HK-2 (cell line): Measurements from ENCODE around the gene SFT2D2.

Experiments
- DNase-seq: peaks from one replicate; pipeline ENCODE4 v3.0.0-alpha.2; 2018; ENCODE audit not compliant: unreplicated experiment

Gene SFT2D2

DNA sequence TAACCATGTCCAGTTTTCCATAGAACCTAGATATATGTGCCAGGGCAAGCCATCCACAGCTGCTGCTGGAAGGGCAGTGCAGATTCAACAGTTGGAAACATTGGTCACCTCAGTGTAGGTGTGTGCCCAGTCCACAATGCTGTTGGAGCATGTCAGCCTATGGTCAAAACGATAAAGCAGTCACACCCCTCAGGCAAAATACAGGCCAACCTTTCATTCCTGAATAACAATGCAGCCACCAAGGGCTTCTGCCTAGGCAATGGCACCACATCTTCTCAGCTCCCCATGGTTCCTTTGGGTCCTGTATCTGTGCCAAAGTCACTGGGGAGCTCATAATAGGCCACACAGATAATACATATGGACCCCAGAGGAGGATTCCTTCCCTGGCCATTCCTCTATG, 39.8 kb downstream of the SFT2D2 start:
- DNase-seq, result no peak

DNA sequence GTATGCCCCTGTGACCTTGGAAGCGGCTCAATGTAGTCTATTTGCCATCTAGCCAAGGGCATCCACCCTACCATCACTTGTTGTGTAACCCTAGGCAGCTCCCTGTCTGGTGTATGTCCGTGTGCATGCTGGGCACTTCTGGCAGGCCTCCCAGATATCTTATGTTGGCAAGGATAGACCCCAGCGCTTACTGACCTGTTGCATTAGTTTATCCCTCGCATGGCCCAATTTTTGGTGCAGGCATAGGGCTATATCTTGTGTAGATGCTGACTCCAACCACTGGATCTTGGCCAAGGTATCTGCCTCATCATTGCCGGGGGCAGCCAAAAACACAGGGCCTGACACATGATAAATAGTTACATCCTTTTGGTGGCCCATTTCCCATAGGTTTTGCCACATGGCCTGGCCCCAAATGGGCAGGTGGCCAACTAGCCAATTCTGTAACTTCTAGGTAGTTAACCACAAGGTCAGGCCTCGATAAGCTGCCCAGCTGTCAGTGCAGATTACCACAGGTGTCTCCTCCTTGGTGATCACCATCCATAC, 40.9 kb downstream of the SFT2D2 start:
- no peak for DNase-seq

DNA sequence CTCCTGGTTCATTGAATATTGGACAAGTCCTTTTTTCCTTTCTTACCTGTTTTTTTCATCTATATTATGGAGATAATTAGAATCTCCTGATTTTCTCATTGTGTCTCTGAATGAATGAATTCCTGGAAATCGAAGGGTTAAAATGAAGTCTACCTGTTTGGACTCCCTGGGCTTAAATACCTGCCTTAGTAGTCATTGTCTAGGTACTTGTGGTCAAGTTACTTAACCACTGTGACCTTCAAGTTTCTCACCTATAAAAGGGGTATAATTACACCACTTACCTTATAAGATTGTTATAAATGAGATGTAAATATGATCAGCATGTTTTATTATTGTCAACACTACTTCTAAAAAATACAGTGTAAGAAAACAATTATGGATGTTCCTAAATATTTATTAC, 45.8 kb downstream of the SFT2D2 start:
- no peak for DNase-seq

DNA sequence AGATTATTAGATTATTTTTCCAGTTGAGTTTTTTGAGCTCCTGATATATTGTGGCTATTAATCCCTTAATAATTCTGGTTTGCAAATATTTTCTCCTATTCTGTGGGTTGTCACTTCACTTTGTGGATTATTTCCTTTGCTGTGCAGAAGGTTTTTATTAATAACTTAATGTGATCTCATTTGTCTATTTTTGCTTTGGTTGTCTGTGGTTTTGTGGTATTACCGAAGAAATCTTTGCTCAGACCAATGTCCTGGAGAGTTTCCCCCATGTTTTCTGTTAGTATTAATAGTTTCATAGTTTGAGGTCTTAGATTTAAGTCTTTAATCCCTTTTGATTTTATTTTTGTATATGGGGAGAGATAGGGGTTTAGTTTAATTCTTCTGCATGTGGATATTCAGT, 47.8 kb downstream of the SFT2D2 start:
- DNase-seq, result no peak

DNA sequence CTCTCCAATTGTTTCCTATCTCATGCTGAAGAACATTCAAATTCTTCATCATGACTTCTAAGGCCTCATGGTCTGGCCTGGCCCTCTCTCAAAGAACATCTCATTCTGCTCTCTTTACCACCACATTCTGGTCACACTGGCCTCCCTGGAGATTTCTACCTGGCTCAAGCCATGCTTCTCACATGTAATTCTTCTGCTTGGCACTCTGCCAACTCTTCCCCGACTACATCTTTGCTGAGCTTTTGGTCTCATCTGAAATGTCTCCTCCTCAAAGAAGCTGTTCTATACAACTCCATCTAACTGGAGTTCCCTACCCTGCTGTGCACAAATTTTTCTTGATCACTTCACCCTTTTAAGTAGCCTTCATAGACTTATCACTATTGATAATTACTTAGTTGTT, 53.4 kb downstream of the SFT2D2 start:
- DNase-seq, result no peak

DNA sequence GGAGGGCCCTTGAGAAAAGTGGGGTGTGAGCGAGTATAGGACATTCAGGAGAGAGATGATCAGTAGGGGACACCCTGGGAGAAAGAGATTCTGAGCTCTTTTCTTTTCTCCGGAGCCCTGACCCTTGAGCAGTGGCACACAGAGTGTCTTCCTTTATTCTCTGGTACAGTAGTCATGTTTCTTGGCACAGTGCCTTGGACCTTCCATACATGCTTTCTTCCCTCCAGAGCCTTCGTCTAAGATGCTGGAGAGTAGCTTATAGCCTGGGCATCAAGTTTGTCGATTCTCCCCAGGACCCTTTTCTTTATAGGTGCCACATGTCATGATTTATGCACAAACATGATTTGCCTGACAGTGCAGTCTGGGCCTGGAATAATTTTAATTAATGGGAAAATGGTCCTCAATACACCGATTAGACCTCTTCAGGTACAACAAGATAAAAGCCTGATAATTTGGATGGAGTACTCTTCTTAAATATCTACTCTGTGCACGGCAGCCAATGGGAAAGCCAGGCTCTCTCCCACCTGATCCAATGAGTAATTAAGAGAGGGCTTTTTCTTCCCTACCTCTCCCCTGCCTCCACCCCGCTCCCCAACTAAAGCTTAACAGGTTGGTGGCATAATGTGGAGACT, 54.6 kb downstream of the SFT2D2 start, which contains the start of gene TBX19:
Gene TBX19 (plus strand): TSS at position 582 of the 632 bp plus-strand sequence. CDS start 214 bp downstream, outside the sequence.
- DNase-seq, result no peak

DNA sequence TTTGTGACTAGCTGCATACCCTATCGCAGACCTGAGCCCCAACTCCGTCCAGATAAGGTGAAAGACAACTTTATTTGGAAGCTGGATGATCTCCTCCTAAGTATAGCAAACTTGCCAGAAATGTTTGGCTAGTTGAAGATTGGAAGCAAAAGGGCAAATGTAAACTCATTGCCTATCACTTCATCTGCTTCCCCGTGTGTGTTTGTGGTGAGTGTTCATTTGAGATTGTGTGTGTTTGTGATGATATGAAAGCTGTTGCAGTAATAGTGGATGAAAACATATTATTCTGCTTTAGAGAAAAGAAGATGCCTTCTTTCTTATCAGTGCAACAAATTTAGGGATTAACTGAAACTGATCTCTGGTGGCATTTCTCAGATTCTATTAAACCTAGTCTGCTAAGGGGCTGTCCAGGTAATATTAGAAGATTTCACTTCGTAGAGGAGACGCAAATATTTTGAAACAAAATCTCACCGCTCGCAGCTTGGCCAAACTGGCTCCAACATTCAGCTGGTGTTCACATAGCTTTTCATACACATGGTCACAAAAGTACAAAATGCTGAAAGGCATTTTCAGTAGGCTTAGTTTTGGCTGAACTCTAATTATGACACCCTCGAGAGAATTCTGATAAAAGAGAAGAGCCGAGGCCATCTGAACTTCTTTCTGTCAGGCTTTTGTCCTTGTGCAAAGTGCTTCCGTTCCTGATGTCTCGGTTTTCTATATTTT, 56.0 kb downstream of the SFT2D2 start:
- no peak for DNase-seq

DNA sequence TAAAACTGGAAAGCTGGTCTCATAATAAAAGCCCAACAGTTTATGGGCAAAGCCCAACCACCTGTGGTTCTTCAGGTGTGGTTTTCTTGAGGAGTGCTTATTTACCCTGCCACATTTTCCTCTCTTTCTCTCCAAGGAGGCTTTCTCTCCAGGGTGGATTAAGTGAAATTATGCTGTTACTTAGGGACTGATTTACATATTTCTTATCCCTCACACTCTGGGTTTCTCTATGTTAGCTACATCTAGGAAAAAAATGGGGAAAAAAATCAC, 59.7 kb downstream of the SFT2D2 start:
- DNase-seq, result no peak

DNA sequence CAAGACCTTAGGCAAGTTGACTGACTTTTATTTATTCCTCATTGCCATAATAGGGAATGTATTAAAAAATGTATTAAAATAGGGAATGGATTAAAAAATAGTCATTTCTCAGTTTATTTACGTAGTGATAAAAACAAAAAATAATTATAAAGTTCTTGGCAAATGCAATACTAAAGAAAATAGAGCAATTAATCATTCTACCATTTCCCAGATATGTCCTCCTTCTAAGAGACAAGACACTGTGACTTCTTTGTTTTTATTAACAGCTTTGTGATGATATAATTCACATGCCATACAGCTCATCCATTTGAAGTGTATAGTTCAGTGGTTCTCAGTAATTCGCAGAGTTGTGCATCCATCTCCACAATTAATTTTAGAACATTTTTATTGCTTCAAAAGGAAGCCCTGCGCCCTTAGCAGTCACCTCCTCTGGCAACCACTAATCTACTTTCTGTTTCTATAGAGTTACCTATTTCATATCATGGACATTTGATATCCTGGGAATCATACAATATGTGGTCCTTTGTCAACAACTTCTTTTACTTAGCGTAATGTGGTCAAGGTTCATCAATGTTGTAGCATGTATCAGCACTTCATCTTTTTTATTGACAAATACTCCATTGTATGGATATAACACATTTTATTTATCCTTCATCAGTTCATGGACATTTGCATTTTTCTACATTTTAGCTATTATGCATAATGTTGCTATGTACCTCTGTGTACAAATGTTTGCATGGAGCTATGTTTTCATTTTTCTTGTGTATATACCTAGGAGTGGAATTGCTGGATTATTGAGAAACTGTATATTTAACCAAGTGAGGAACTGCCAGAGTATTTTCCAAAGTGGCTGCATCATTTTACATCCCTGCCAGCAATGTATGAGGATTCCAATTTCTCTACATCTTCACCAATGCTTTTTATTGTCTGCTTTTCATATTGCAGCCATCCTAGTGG, 60.4 kb downstream of the SFT2D2 start:
- DNase-seq, result no peak

DNA sequence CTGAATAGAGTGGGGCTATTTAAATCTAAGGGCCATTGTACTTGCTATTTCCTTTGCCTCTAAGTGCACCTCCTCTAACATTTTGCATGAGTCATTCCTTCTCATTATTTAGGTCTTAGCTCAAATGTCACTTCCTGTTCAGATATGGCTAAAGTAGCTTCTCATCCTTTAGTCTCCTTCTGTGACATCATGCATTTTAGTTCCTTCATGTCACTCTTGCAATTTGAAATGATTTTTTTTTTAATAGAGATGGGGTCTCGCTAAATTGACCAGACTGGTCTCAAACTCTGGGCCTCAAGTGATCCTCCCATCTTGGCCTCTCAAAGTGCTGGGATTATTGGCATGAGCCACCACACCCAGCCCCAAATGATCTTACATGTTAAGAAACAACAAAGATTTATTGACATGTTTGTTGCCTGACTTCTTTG, 61.4 kb downstream of the SFT2D2 start:
- DNase-seq, result no peak

DNA sequence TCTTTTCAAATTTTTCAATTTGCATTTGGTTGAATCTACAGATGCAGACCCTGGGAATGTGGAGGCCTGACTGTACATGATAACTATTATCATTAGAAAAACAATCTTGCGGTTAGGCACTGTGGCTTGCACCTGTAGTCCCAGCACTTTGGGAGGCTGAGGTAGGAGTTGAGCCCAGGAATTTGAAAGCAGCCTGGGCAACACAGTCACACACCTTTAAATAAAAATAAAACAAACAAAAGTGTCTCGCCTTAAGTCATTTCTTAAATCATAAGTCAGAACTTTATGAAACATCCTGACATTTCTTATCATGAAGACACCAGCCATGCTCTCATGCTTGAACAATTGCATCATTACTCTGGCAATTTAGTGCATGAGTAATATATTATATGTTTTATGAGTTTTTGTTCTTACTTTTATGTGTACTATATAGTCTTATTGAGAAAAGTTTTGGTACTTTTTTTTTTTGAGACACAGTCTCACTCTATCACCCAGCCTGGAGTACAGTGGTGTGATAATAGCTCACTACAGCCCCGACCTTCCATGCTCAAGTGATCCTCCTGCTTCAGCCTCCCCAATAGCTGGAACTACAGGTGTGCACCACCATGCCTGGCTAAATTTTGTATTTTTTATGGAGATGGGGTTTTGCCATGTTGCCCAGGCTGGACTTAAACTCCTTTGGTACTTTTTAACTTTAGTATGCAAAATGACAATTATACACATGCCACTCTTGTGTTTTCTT, 62.7 kb downstream of the SFT2D2 start:
- no peak for DNase-seq

DNA sequence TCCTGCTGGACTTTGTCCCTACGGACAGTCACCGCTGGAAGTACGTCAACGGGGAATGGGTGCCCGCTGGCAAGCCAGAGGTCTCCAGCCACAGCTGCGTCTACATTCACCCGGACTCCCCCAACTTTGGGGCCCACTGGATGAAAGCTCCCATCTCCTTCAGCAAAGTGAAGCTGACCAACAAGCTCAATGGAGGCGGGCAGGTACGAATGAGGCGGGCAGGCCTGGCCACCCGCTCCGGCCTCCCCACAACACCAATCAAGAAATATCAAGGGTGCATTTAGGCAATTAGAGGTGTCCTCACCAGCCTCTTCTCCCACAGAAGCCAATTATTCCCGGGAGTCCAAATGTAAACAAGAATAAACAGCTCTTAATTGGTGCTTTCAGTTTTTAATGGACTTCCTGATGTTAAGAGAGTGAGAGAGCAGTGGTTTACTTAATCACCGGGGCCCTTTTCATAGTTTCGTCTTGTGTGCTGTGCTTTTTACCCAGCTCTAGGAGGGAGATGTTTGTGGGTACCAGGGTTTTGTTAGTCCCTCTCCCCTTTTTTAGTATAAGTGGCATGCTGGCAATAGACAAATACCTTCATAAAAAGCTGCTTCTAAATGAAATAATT, 65.5 kb downstream of the SFT2D2 start:
- no peak for DNase-seq

DNA sequence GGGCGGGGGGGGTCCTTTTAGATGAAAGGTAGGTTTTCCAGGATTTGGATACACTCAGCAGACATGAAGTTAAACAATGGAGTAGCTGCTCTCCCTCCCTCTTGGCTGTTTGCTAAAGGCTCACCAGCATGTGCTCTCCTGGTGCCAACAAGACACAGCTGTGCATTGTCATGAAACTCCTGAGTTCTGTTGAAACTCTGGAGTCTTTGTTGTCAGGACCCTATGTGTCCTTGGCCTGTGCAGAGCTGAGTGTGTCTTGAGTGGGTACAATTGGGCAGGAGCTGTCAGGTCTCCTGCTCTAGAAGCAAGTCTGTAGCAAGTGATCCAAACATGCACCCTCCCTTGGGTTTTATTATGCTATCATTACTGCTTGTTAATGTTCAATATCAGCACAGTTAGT, 67.6 kb downstream of the SFT2D2 start:
- no peak for DNase-seq

DNA sequence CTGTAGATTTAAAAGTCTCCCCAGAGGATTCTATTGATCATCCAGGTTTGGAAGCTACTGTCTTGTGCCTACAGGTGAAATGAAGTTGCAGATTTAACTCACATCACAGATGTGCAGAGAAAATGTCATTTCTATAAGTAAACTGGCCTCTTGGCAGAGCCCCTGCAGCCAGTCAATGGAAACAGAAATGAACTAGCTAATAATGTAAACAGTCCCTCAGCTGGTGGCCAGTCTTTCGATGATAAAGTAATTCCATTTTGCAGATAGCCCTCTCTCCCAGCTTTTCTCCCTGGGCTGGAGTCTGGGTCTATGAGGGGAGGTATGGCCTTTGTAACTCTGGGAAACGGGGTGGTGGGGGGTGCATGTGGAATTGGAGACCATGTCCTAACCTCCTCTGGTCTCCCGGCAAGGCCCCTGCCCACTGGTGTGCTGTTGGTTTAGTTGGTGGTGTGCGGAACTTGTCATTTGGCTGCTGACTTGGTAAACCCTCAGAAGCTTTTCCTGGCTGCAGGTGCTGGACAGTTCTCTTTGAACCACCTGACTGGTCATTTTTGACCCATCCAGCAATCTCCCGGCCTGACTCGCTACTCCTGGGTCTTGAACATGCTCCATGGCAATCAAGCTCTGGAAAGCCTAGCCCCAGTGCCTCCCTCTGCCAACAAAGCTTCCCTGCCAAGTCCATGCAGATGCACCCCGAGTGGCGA, 69.8 kb downstream of the SFT2D2 start:
- no peak for DNase-seq

DNA sequence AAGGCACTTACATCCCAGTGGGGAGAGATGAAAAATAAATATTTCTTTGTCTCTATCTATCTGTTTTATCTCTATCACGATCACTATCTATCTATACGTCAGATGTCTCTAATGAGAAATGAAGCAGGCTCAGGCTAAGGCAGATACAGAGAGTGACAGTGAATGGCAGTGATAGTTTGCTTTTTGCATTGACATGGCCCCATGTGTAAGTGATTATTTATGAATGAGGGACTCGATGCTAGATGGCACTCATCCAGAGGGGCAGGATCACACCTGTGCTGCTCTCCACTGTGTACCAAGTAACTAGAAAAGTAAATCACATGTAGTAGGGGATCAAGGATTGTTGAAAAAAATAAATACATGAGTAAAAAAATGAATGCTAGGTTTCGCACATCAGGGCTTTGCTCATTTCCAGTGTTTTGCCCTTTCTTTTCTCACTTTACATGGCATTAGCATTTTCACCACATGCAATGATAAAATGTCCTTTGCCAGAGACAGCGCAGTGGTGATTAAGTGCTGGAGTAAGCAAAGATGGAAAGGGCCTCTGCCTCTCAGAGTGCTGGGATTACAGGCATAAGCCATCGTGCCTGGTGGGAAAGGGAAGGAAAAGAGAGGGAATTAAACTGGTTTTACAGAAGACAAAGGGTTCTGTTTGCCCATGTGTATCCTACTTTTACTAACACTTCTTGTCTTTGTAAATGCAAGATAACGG, 71.4 kb downstream of the SFT2D2 start:
- no peak for DNase-seq

DNA sequence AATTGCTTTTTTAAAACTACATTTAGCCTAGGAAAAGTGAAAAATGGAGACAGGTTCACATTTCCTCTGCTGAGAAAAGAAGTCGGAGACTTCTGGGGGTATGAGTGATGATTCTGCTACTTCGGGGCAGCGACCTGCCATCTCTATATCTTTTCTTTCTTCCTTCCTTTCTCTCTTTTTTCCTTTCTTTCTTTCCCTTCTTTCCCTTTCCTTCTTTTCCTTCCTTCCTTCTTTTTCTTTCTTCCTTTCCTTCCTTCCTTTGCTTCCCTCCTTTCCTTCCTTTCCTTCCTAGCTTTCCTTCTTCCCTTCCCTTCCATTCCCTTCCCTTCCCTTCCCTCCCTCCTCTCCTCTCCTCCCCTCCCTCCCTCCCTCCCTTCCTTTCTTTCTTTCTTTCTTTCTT, 72.6 kb downstream of the SFT2D2 start:
- DNase-seq, result no peak

DNA sequence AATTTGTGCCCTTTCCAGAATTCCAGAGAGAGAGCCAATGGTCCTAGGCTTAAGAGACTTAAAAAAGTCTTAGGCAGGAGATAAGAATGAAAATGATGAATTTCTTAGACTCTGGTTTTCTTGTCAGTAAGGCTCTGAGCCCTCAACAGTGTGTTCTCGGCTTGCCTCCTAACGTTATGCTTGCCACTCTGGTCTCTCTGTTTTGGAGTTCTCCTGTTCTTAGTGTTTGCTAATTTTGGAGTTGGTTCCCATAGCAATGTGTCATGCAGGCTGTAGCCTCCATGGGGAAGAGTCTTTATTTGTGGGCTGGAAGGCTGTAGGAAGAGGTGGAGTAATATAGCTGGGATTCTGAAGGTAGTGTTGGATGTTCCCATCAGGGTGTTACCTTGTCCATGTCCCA, 74.8 kb downstream of the SFT2D2 start:
- DNase-seq, result no peak

DNA sequence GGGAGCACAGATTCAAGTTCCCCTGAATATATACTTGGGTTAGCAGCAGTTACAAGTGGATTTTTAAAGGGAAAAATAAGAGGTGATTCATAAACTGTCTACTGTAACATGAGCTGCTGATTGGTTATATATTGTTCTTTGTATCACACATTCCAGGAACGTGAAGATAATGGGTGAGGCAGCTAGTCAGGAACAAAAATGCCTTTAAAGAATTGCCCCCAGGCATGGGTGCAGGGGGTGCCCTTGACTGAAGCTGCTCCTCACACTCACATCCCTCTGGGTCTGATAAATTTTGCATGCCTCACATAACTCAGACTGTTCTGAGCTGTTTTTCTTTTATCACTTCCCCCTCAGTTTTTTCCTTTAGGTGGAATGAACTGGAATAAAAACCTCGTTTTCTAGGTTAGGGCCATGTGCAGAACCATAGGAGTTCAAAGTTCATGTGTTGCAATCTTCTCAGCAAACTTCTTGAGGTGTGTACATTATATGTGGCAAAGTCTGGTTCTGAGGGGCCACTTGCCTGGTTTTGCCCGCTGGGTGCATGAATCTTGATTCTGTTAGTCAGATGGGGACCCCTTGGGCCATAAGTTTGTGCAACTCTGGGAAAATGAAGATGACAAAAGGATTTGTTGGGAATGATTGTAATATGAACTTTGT, 76.0 kb downstream of the SFT2D2 start:
- DNase-seq, result peak; percentile 20
